Measurements from ENCODE around the gene CRYAB.
"Not testable (repeated sequence)": the region's sequence is repeated elsewhere in the genome, so short reads cannot be mapped to it uniquely, and the experiment has no call there.

CRYAB gene

GRCh38 chr11:111933176-111933575 lies 21.6 kb upstream of the CRYAB start:
- not testable (repeated sequence) for DNase-seq

GRCh38 chr11:111932611-111932950 lies 21.0 kb upstream of the CRYAB start:
- no peak for DNase-seq

- no peak for DNase-seq
Measured at GRCh38 chr11:111930472-111930871, 18.9 kb upstream of the CRYAB start.

- DNase-seq, result peak; percentile 93
Measured at GRCh38 chr11:111926505-111927391, 15.2 kb upstream of the CRYAB start.

GRCh38 chr11:111925953-111926352 lies 14.4 kb upstream of the CRYAB start:
- no peak for DNase-seq

GRCh38 chr11:111923951-111924350 lies 12.4 kb upstream of the CRYAB start:
- DNase-seq, result no peak

GRCh38 chr11:111923351-111923788 lies 11.8 kb upstream of the CRYAB start:
- DNase-seq, result no peak

- DNase-seq, result no peak
Measured at GRCh38 chr11:111922803-111923202, 11.2 kb upstream of the CRYAB start.

GRCh38 chr11:111921541-111922230 lies 10.1 kb upstream of the CRYAB start:
- no peak for DNase-seq

- no peak for DNase-seq
Measured at GRCh38 chr11:111920908-111921307, 9.3 kb upstream of the CRYAB start.

GRCh38 chr11:111918390-111919256 lies 7.1 kb upstream of the CRYAB start, which contains the start of gene C11orf52:
C11orf52 (plus strand) TSS chr11:111918913; CDS start chr11:111918973, 60 bp downstream.
- peak; percentile 63 for DNase-seq

- DNase-seq, result no peak
Measured at GRCh38 chr11:111917788-111918187, 6.2 kb upstream of the CRYAB start.

- no peak for DNase-seq
Measured at GRCh38 chr11:111917312-111917711, 5.7 kb upstream of the CRYAB start.

GRCh38 chr11:111916768-111917167 lies 5.2 kb upstream of the CRYAB start:
- DNase-seq, result no peak

- DNase-seq, result no peak
Measured at GRCh38 chr11:111913997-111914396, 2.4 kb upstream of the CRYAB start.

- no peak for DNase-seq
Measured at GRCh38 chr11:111913031-111913861, 1.7 kb upstream of the CRYAB start.

GRCh38 chr11:111912535-111912934 lies 965 bp upstream of the CRYAB start, which contains the start of gene HSPB2:
HSPB2 (plus strand) TSS chr11:111912734; CDS start chr11:111912830, 96 bp downstream.
- DNase-seq, result no peak

- no peak for DNase-seq
Measured at GRCh38 chr11:111910676-111911562, 651 bp downstream of the CRYAB start.

- DNase-seq, result no peak
Measured at GRCh38 chr11:111909378-111909777, 2.2 kb downstream of the CRYAB start.

- no peak for DNase-seq
Measured at GRCh38 chr11:111908639-111909305, 2.8 kb downstream of the CRYAB start.
